OCI-LY7 (cell line): ENCODE measurements around the gene GFAP. TPM values are rescaled to one million over a fixed set of nuclear protein-coding genes. Genes with fewer than 3 reads are reported as not detected.

Source experiments
- BruUV-seq: library from RNA; stranded (reverse); fragments of 400-500 nt; replicated peaks from 2 replicates; lab custom pipeline; 2021; lab: Mats Ljungman, UMichigan
- CTCF ChIA-PET: fragments of 300-600 bp; sonication (Branson Sonifier 250); formaldehyde crosslinking; loops from one replicate; lab custom pipeline; 2022; ENCODE audit warnings: antibody characterized with exemption; ENCODE audit not compliant: unreplicated experiment; lab: Charles Lee
- POLR2A ChIA-PET: fragments of 300-600 bp; sonication (Branson Sonifier 250); formaldehyde crosslinking; loops from one replicate; lab custom pipeline; 2022; ENCODE audit warnings: antibody characterized with exemption; lab: Charles Lee
- DNase-seq: peaks from one replicate; pipeline ENCODE4 v3.0.0-alpha.2; 2015; ENCODE audit warnings: low spot score
- H2AFZ ChIP-seq: fragments of 200-600 bp; sonication (generic), shearing (Covaris generic); 2 replicates; pipeline ENCODE4 v1.6.1; 2014; ENCODE audit warnings: mild to moderate bottlenecking, antibody characterized with exemption, low read length, moderate library complexity
- H3K27ac ChIP-seq: fragments of 200-600 bp; sonication (generic); 2 replicates; pipeline ENCODE4 v1.5.1; 2014; ENCODE audit warnings: mixed run types, low read depth, mild to moderate bottlenecking, moderate library complexity, low read length, inconsistent platforms; ENCODE audit not compliant: poor library complexity, severe bottlenecking
- H3K36me3 ChIP-seq: fragments of 200-600 bp; sonication (generic); 2 replicates; pipeline ENCODE4 v1.6.1; 2014; ENCODE audit warnings: mild to moderate bottlenecking, antibody characterized with exemption, low read length, moderate library complexity, mixed read lengths; ENCODE audit not compliant: insufficient read depth
- H3K4me1 ChIP-seq: fragments of 200-600 bp; sonication (generic); 2 replicates; pipeline ENCODE4 v1.5.1; 2014; ENCODE audit warnings: mild to moderate bottlenecking, low read length; ENCODE audit not compliant: insufficient read depth, poor library complexity, severe bottlenecking
- H3K4me2 ChIP-seq: fragments of 200-600 bp; sonication (generic); 2 replicates; pipeline ENCODE4 v1.6.1; 2014; ENCODE audit warnings: mild to moderate bottlenecking, low read length
- H3K4me3 ChIP-seq: fragments of 200-600 bp; sonication (generic); 2 replicates; pipeline ENCODE4 v1.5.1; 2014; ENCODE audit warnings: mild to moderate bottlenecking, low read depth, low read length; ENCODE audit not compliant: poor library complexity, severe bottlenecking
- H3K79me2 ChIP-seq: fragments of 200-600 bp; sonication (generic); 2 replicates; pipeline ENCODE4 v1.6.1; 2016; ENCODE audit warnings: low read depth, mild to moderate bottlenecking, low read length, moderate library complexity, mixed read lengths; ENCODE audit not compliant: insufficient read depth
- H3K9me2 ChIP-seq: fragments of 200-600 bp; sonication (generic); 2 replicates; pipeline ENCODE4 v1.6.1; 2016; ENCODE audit warnings: mild to moderate bottlenecking, low read length, mixed read lengths; ENCODE audit not compliant: insufficient read depth
- H3K9me3 ChIP-seq: fragments of 200-600 bp; sonication (generic); 2 replicates; pipeline ENCODE4 v1.6.1; 2014; ENCODE audit warnings: mild to moderate bottlenecking, mixed run types, low read length, mixed read lengths
- H4K20me1 ChIP-seq: fragments of 200-600 bp; sonication (generic); 2 replicates; pipeline ENCODE4 v1.6.1; 2014; ENCODE audit warnings: mild to moderate bottlenecking, antibody characterized with exemption, low read length, moderate library complexity, mixed read lengths; ENCODE audit not compliant: insufficient read depth
- CTCF ChIP-seq: fragments of 200-600 bp; sonication (generic); conservative IDR thresholded peaks from 2 replicates; pipeline ENCODE4 v1.5.1; 2014; ENCODE audit warnings: mild to moderate bottlenecking, antibody characterized with exemption, low read length, moderate library complexity, mixed read lengths
- EZH2phosphoT487 ChIP-seq: fragments of 200-600 bp; sonication (generic); IDR thresholded peaks from 2 replicates; pipeline ENCODE4 v1.6.1; 2018; ENCODE audit warnings: low read depth, borderline replicate concordance, mild to moderate bottlenecking, mixed run types, antibody characterized with exemption, low read length, moderate library complexity, mixed read lengths
- intact Hi-C: fragments of 100-400 bp; cut with micrococcal nuclease; formaldehyde crosslinking; loops from one replicate; pipeline ENCODE4 v1.10.0; 2022; ENCODE audit not compliant: unreplicated experiment
- total RNA-seq, 2 experiments: library from RNA; depleted of rRNA in 1 of 2; stranded (reverse); fragments of >200 nt in 1 of 2; shearing (Covaris generic) in 1 of 2; gene quantifications; 2 replicates each; pipeline ENCODE4 v1.2.3, GENCODE V29; 2014 to 2022

The GFAP gene
- total RNA-seq, 2 experiments from 2014 or later, result not detected

DNA sequence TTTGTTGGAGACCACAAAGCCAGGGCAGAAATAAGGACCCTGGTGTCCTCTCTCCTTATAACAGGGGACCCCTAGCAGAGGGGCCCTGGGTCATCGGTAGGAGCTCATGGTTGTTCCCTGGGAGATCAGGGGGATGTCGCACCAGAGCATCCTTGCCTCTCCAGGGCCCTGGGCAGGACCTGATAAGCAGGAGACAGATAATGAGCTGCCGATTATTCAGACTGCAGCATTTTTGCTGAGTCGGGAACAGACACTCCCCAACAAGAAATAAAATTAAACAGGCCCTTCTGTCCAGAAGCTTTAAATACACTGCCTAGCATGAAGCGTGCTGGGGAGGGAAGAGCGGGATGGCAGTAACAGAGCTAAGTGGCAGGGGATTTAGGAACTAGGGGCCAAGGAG is 15.4 kb upstream of the GFAP start:
- H2AFZ ChIP-seq, result no peak overlapping the region
- H4K20me1 ChIP-seq, result no peaks in the 10 kb centered on the region
- H3K36me3 ChIP-seq, result peaks cover 99% of the 10 kb centered on the region
- intact Hi-C loops, result no loop called here
- H3K27ac ChIP-seq, result no peak overlapping the region
- H3K79me2 ChIP-seq, result no peaks in the 10 kb centered on the region
- no peaks in the 10 kb centered on the region for H3K9me3 ChIP-seq
- no TSS peak for BruUV-seq
- no peak for TF ChIP-seq CTCF
- TF ChIP-seq EZH2phosphoT487, result no peak
- DNase-seq, result no peak
- ChIA-PET CTCF (interaction anchor here (0.7 kb wide), 1 partner anchor 10 kb away, joined by 4 read pairs; no protein-coding TSS in a partner anchor), POLR2A (interaction anchor here (0.6 kb wide), 1 partner anchor 223 kb away, joined by 5 read pairs; no protein-coding TSS in a partner anchor)
- H3K9me2 ChIP-seq, result no peaks in the 10 kb centered on the region
- no peaks in the 10 kb centered on the region for H3K4me1 ChIP-seq
- H3K4me3 ChIP-seq, result no peak overlapping the region
- H3K4me2 ChIP-seq, result no peak overlapping the region

DNA sequence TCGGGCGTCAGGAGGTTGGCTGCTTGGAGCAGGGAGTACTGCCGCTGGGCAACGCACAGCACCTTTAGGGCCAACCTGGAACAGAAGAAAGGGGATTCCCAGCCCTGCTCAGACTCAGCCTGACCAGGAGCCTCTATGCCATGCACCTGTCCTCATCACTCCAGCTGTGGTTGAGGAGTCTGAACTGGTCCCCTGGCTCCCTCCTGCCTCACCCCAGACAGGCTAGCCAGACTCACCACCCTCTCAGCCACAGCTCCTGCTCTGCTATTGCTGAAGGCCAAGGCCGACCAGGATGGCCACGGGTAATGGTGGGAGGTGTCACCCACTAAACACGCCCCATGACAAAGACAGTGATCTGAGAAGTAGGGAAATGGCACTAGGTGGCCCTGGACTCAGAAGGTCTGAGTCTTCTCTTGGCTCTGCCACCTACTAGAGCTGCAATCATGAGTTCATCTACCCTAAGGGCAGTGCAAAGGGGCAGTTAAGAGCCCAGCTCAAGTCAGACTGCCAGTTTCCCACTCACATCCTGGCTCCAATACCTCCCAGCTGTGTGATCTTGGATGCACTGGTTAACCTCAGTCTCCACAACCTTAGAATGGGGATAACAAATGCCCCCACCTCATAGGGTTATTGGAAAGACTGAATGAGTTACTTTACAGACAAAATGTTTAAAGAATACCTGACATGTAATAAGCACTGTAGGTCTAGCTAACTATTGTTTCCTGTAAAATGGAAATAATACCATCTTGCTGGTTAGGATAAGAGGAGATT is 13.8 kb upstream of the GFAP start:
- H3K36me3 ChIP-seq, result peaks cover 87% of the 10 kb centered on the region
- no peaks in the 10 kb centered on the region for H3K4me1 ChIP-seq
- intact Hi-C loops, result no loop called here
- BruUV-seq, result no TSS peak
- TF ChIP-seq EZH2phosphoT487, result no peak
- TF ChIP-seq CTCF, result no peak
- H4K20me1 ChIP-seq, result no peaks in the 10 kb centered on the region
- no peak overlapping the region for H2AFZ ChIP-seq
- ChIA-PET POLR2A (no interaction called here), CTCF (no interaction called here)
- no peak overlapping the region for H3K4me3 ChIP-seq
- H3K27ac ChIP-seq, result no peak overlapping the region
- no peaks in the 10 kb centered on the region for H3K79me2 ChIP-seq
- H3K4me2 ChIP-seq, result no peak overlapping the region
- no peak for DNase-seq
- no peaks in the 10 kb centered on the region for H3K9me3 ChIP-seq
- H3K9me2 ChIP-seq, result no peaks in the 10 kb centered on the region

- DNase-seq, result no peak
- no peak for TF ChIP-seq EZH2phosphoT487
- TF ChIP-seq CTCF, result no peak
- Histone ChIP-seq H3K36me3 (peaks cover 77% of the 10 kb centered on the region), H3K79me2 (no peaks in the 10 kb centered on the region), H2AFZ (no peak overlapping the region), H3K9me2 (no peaks in the 10 kb centered on the region), H4K20me1 (no peaks in the 10 kb centered on the region), H3K9me3 (no peaks in the 10 kb centered on the region), H3K4me3 (no peak overlapping the region), H3K4me1 (no peaks in the 10 kb centered on the region), H3K4me2 (no peak overlapping the region), H3K27ac (no peak overlapping the region)
- ChIA-PET POLR2A (no interaction called here), CTCF (no interaction called here)
- intact Hi-C loops, result no loop called here
- BruUV-seq, result no TSS peak
These were observed 12.8 kb upstream of the GFAP start for GRCh38 chr17:44928136-44928535.
